Tibial nerve (tissue), 4 donors: ENCODE measurements around the gene ISM1. TPM values are rescaled to one million over a fixed set of nuclear protein-coding genes. Genes with fewer than 3 reads are reported as not detected.
"Not testable (repeated sequence)": the region's sequence is repeated elsewhere in the genome, so short reads cannot be mapped to it uniquely, and the experiment has no call there.

Experiments
- DNase-seq, 2 donors: peaks; one replicate each; pipeline ENCODE4 v3.0.0-alpha.2; 2019; ENCODE audit warnings: low spot score in 2 of 2
- H3K27ac ChIP-seq, 4 donors: fragments of 200-600 bp; sonication (generic) in 3 of 4; one replicate each; pipeline ENCODE4 v1.5.1; 2017 to 2019; ENCODE audit warnings: mild to moderate bottlenecking in 1 of 4
- H3K27me3 ChIP-seq, 2 donors: fragments of 200-600 bp; sonication (generic) in 1 of 2; one replicate each; pipeline versions ENCODE4 v1.5.1 to v1.6.0; 2017 to 2019
- H3K36me3 ChIP-seq, 3 donors: fragments of 200-600 bp; sonication (generic); one replicate each; pipeline ENCODE4 v1.5.1; 2018 to 2019
- H3K4me1 ChIP-seq, 4 donors: fragments of 200-600 bp; sonication (generic) in 3 of 4; one replicate each; pipeline ENCODE4 v1.5.1; 2017 to 2019
- H3K4me3 ChIP-seq, 4 donors: fragments of 200-600 bp; sonication (generic) in 3 of 4; one replicate each; pipeline ENCODE4 v1.5.1; 2017 to 2019; ENCODE audit warnings: mild to moderate bottlenecking in 1 of 4, moderate library complexity in 1 of 4
- H3K9me3 ChIP-seq, 4 donors: fragments of 200-600 bp; sonication (generic) in 3 of 4; one replicate each; pipeline ENCODE4 v1.5.1; 2017 to 2019
- CTCF ChIP-seq, 5 experiments: fragments of 200-600 bp in 3 of 5; fragments of 450-650 bp in 2 of 5; sonication (generic) in 3 of 5; IDR thresholded peaks; one replicate each; pipeline ENCODE4 v1.5.1; 2016 to 2019; ENCODE audit warnings: antibody characterized with exemption in 5 of 5, mild to moderate bottlenecking in 3 of 5, moderate library complexity in 2 of 5
- EP300 ChIP-seq, 2 donors: sonication (generic); formaldehyde crosslinking; IDR thresholded peaks; one replicate each; pipeline ENCODE4 v1.6.1; 2017; ENCODE audit warnings: antibody characterized with exemption in 2 of 2, mild to moderate bottlenecking in 1 of 2
- POLR2A ChIP-seq, 2 donors: fragments of 450-650 bp; IDR thresholded peaks; one replicate each; pipeline ENCODE4 v1.6.1; 2017; ENCODE audit warnings: antibody characterized with exemption in 2 of 2, mild to moderate bottlenecking in 2 of 2, moderate library complexity in 2 of 2
- WGBS, 2 donors: methylation state at CpG; one replicate each; pipeline ENCODE4 v1.1.5; 2018; 5-methylcytosine and 5-hydroxymethylcytosine counted together
- total RNA-seq, 4 donors: library from RNA; depleted of rRNA; stranded (reverse); fragments of >200 nt; gene quantifications; one replicate each; pipeline ENCODE4 v1.1.0, GENCODE V29; 2016

Gene ISM1
- total RNA-seq, 4 donors from 2014 or later: 19.3 to 47.3 (median 24.7) TPM

GRCh38 chr20:13229538-13229937, 8.5 kb downstream of the ISM1 start:
- Histone ChIP-seq H3K4me3 (no peak overlapping the region), H3K9me3 (peaks cover 0 to 8% (median 0%) of the 10 kb centered on the region in 4 donors), H3K27ac (no peak overlapping the region), H3K36me3 (no peaks in the 10 kb centered on the region), H3K27me3 (no peaks in the 10 kb centered on the region), H3K4me1 (no peaks in the 10 kb centered on the region)
- TF ChIP-seq EP300 (IDR thresholded peaks at IDR 0.05) (no peak), POLR2A (IDR thresholded peaks at IDR 0.05) (no peak), CTCF (IDR thresholded peaks at IDR 0.05) (no peak)
- DNase-seq: no peak

- Histone ChIP-seq H3K27ac (no peak overlapping the region), H3K4me3 (no peak overlapping the region), H3K27me3 (no peaks in the 10 kb centered on the region), H3K9me3 (peaks cover 0 to 8% (median 0%) of the 10 kb centered on the region in 4 donors), H3K36me3 (no peaks in the 10 kb centered on the region), H3K4me1 (no peaks in the 10 kb centered on the region)
- no peak for TF ChIP-seq CTCF (IDR thresholded peaks at IDR 0.05)
- no peak for TF ChIP-seq POLR2A (IDR thresholded peaks at IDR 0.05)
- TF ChIP-seq EP300 (IDR thresholded peaks at IDR 0.05): no peak
- whole genome bisulfite sequencing, 2 donors: 52% methylated on average over 7 of the region's 7 CpGs
- no peak for DNase-seq
Observed at GRCh38 chr20:13231031-13231752, 10.1 kb downstream of the ISM1 start.

DNA sequence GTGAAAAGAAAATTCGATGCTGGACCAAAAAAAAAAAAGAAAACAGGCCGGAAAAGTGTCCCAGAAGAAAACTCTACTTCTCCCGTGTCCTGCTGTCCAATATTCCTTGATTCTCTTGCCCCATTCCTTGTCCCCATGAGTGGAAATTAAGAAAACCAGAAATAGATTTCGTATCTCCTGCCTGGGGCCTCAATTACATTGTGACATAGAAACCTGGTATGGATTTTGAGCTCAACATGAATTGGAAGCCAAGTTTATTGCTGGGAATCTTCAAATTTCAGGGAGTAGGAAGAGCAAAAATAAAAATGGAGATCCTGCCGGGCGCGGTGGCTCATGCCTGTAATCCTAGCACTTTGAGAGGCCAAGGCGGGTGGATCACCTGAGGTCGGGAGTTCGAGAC, 11.9 kb downstream of the ISM1 start:
- Histone ChIP-seq H3K36me3 (no peaks in the 10 kb centered on the region), H3K27ac (no peak overlapping the region), H3K4me3 (no peak overlapping the region), H3K27me3 (no peaks in the 10 kb centered on the region), H3K4me1 (no peaks in the 10 kb centered on the region), H3K9me3 (peaks cover 0 to 4% (median 0%) of the 10 kb centered on the region in 4 donors)
- TF ChIP-seq CTCF (IDR thresholded peaks at IDR 0.05): no peak
- no peak for TF ChIP-seq POLR2A (IDR thresholded peaks at IDR 0.05)
- TF ChIP-seq EP300 (IDR thresholded peaks at IDR 0.05): no peak
- DNase-seq: no peak
- 84 to 88% methylated on average over 10 of the region's 10 CpGs for WGBS, 2 donors

GRCh38 chr20:13234961-13235360, 13.9 kb downstream of the ISM1 start:
- TF ChIP-seq EP300 (IDR thresholded peaks at IDR 0.05): no peak
- TF ChIP-seq POLR2A (IDR thresholded peaks at IDR 0.05): no peak
- no peak for TF ChIP-seq CTCF (IDR thresholded peaks at IDR 0.05)
- H3K27ac ChIP-seq: no peak overlapping the region
- H3K36me3 ChIP-seq: no peaks in the 10 kb centered on the region
- H3K9me3 ChIP-seq: no peaks in the 10 kb centered on the region
- H3K4me3 ChIP-seq: no peak overlapping the region
- DNase-seq: no peak
- H3K27me3 ChIP-seq: no peaks in the 10 kb centered on the region
- 72 to 81% methylated on average over 1 of the region's 1 CpG for WGBS, 2 donors
- H3K4me1 ChIP-seq: no peaks in the 10 kb centered on the region

DNA sequence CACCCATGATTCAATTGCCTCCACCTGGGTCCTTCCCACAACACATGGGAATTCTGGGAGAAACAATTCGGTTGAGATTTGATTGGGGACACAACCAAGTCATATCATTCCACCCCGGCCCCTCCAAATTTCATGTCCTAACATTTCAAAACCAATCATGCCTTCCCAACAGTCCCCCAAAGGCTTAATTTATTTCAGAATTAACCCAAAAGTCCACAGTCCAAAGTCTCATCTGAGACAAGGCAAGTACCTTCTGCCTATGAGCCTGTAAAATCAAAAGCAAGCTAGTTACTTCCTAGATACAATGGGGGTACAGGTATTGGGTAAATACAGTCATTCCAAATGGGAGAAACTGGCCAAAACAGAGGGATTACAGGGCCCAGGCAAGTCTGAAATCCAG, 15.3 kb downstream of the ISM1 start:
- H3K27me3 ChIP-seq, H3K9me3 ChIP-seq, H3K4me3 ChIP-seq, H3K27ac ChIP-seq, H3K36me3 ChIP-seq, DNase-seq, H3K4me1 ChIP-seq: not testable (repeated sequence)
- WGBS, 2 donors: 87 to 89% methylated on average over 2 of the region's 2 CpGs
